ENCODE results near the gene STK32C.

- no peak for TF ChIP-seq CTCF (IDR thresholded peaks at IDR 0.05)
- no peak for TF ChIP-seq EP300 (IDR thresholded peaks at IDR 0.05)
- no peak for TF ChIP-seq POLR2A (IDR thresholded peaks at IDR 0.05)
- TF ChIP-seq POLR2AphosphoS5 (IDR thresholded peaks at IDR 0.05) = no peak
Observed at GRCh38 chr10:132271458-132272230, 36.1 kb downstream of the STK32C start.

Data from upper lobe of left lung (tissue), 4 donors.